ENCODE measurements around the gene TMEM44. TPM values are rescaled to one million over a fixed set of nuclear protein-coding genes. Genes with fewer than 3 reads are reported as not detected.

Gene TMEM44
- total RNA-seq, 1 experiment from 2014 or later: 13.7 TPM

DNA sequence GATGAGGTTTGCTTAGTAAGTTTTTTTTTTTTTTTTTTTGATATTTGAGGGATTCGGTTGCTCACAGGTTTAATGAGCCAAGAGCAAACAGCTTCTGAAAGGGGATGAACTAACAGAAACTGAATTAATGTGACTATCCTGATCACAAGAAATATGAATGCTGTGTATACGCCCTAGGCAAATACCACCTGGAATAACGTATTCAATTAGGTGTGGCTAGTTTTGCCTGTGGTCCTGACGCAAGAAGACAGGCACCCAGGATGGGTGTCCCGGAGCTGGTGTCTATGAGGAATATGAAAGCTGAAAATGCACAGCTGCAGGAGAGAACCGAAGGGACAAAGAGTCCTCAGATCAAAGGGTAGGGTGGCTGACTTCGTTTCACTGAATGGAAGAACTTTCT lies 24.2 kb upstream of the TMEM44 start:
- Mint-ChIP-seq H3K4me1 (peaks cover 9% of the 10 kb centered on the region), H3K27me3 (ENCODE audit: low read depth) (no peaks in the 10 kb centered on the region), H3K4me3 (no peak overlapping the region), H3K27ac (no peak overlapping the region), H3K9me3 (no peaks in the 10 kb centered on the region), H3K36me3 (peaks cover 55% of the 10 kb centered on the region)
- TF ChIP-seq, protein P1, sequence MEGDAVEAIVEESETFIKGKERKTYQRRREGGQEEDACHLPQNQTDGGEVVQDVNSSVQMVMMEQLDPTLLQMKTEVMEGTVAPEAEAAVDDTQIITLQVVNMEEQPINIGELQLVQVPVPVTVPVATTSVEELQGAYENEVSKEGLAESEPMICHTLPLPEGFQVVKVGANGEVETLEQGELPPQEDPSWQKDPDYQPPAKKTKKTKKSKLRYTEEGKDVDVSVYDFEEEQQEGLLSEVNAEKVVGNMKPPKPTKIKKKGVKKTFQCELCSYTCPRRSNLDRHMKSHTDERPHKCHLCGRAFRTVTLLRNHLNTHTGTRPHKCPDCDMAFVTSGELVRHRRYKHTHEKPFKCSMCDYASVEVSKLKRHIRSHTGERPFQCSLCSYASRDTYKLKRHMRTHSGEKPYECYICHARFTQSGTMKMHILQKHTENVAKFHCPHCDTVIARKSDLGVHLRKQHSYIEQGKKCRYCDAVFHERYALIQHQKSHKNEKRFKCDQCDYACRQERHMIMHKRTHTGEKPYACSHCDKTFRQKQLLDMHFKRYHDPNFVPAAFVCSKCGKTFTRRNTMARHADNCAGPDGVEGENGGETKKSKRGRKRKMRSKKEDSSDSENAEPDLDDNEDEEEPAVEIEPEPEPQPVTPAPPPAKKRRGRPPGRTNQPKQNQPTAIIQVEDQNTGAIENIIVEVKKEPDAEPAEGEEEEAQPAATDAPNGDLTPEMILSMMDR (IDR thresholded peaks at IDR 0.05): no peak
- no peak for TF ChIP-seq USF2 (CRISPR knock-in tag; IDR thresholded peaks at IDR 0.05)
- no peak for TF ChIP-seq ESRRA (CRISPR knock-in tag; IDR thresholded peaks at IDR 0.05; ENCODE audit: borderline replicate concordance)
- TF ChIP-seq FOXK1 (CRISPR knock-in tag; IDR thresholded peaks at IDR 0.05): no peak
- TF ChIP-seq, protein P2, sequence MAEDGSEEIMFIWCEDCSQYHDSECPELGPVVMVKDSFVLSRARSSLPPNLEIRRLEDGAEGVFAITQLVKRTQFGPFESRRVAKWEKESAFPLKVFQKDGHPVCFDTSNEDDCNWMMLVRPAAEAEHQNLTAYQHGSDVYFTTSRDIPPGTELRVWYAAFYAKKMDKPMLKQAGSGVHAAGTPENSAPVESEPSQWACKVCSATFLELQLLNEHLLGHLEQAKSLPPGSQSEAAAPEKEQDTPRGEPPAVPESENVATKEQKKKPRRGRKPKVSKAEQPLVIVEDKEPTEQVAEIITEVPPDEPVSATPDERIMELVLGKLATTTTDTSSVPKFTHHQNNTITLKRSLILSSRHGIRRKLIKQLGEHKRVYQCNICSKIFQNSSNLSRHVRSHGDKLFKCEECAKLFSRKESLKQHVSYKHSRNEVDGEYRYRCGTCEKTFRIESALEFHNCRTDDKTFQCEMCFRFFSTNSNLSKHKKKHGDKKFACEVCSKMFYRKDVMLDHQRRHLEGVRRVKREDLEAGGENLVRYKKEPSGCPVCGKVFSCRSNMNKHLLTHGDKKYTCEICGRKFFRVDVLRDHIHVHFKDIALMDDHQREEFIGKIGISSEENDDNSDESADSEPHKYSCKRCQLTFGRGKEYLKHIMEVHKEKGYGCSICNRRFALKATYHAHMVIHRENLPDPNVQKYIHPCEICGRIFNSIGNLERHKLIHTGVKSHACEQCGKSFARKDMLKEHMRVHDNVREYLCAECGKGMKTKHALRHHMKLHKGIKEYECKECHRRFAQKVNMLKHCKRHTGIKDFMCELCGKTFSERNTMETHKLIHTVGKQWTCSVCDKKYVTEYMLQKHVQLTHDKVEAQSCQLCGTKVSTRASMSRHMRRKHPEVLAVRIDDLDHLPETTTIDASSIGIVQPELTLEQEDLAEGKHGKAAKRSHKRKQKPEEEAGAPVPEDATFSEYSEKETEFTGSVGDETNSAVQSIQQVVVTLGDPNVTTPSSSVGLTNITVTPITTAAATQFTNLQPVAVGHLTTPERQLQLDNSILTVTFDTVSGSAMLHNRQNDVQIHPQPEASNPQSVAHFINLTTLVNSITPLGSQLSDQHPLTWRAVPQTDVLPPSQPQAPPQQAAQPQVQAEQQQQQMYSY (CRISPR knock-in tag; IDR thresholded peaks at IDR 0.05): no peak
- TF ChIP-seq ZNF219 (CRISPR knock-in tag; IDR thresholded peaks at IDR 0.05; ENCODE audit: borderline replicate concordance): no peak
- ATAC-seq (no peak), DNase-seq (ENCODE audit: low spot score) (no peak)
- CTCF ChIA-PET: interaction anchor here (1.0 kb wide), 1 partner anchor 36 kb away, joined by 3 read pairs; no protein-coding TSS in a partner anchor
- POLR2A ChIA-PET: no interaction called here

DNA sequence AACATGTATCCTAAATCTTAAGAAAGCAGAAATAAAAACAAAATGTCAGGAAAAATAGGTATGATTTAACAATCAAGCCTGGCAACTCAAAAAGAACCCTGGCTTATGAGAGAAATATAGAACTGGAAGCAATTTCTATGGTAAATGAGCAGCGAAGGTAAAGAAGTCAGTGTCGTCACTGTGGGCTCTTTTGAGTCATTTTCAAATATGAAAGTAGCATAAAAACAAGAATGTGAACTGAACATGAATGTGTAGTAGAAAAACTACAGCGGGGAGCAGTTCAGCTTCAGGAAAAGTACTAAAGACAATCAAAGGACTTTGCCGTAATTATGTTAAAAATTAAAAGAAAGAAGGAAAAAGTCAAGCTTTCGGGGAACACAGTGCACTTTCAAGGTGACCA lies 21.2 kb upstream of the TMEM44 start:
- ChIA-PET POLR2A (no interaction called here), CTCF (interaction anchor here (1.4 kb wide), 1 partner anchor 17 kb away, joined by 3 read pairs; the partner anchor contains the start of gene LSG1)
- Mint-ChIP-seq H3K36me3 (peaks cover 72% of the 10 kb centered on the region), H3K4me3 (no peak overlapping the region), H3K9me3 (no peaks in the 10 kb centered on the region), H3K27me3 (ENCODE audit: low read depth) (no peaks in the 10 kb centered on the region), H3K4me1 (peaks cover 9% of the 10 kb centered on the region), H3K27ac (peak overlapping the region; percentile 70)
- no peak for TF ChIP-seq MXD4 (CRISPR knock-in tag; IDR thresholded peaks at IDR 0.05; ENCODE audit: borderline replicate concordance)
- no peak for TF ChIP-seq NFYB (CRISPR knock-in tag; conservative IDR thresholded peaks at IDR 0.05; ENCODE audit: low read depth)
- DNase-seq (ENCODE audit: low spot score) (no peak), ATAC-seq (no peak)

DNA sequence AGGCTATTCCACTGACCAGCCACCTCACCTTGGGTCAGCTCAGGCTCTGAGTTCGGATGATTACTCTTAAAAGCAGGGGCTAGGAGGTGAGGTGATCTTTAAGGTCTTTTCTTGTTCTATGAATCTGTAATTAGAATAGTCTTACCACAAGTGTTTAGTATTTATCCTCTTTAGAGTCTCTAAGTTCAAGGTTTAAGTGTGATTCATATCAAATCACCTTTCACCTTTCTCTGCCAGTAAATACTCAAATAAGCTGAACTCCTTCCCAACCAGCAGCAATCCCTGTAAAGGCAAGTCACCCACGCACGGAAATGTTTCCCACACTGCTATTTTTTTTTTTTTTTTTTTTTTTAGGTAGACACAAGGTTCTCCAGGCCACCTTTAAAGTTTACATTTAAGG lies 14.5 kb upstream of the TMEM44 start:
- Mint-ChIP-seq H3K4me3 (no peak overlapping the region), H3K9me3 (no peaks in the 10 kb centered on the region), H3K36me3 (peaks cover 69% of the 10 kb centered on the region), H3K27ac (no peak overlapping the region), H3K27me3 (ENCODE audit: low read depth) (no peaks in the 10 kb centered on the region), H3K4me1 (no peaks in the 10 kb centered on the region)
- DNase-seq (ENCODE audit: low spot score) (no peak), ATAC-seq (no peak)
- CTCF ChIA-PET: no interaction called here
- POLR2A ChIA-PET: no interaction called here
- TF ChIP-seq CBFB (CRISPR knock-in tag; IDR thresholded peaks at IDR 0.05; ENCODE audit: low read depth) (no peak), RORB (CRISPR knock-in tag; IDR thresholded peaks at IDR 0.05) (no peak), ZNF416 (CRISPR knock-in tag; IDR thresholded peaks at IDR 0.05) (no peak), IRF1 (CRISPR knock-in tag; IDR thresholded peaks at IDR 0.05) (no peak), ZNF232 (CRISPR knock-in tag; IDR thresholded peaks at IDR 0.05) (no peak), USF2 (CRISPR knock-in tag; IDR thresholded peaks at IDR 0.05) (no peak), SMAD3 (CRISPR knock-in tag; IDR thresholded peaks at IDR 0.05; ENCODE audit: borderline replicate concordance) (no peak), HMGXB4 (CRISPR knock-in tag; IDR thresholded peaks at IDR 0.05) (no peak), ZNF219 (CRISPR knock-in tag; IDR thresholded peaks at IDR 0.05; ENCODE audit: borderline replicate concordance) (no peak)
- TF ChIP-seq, protein P3, sequence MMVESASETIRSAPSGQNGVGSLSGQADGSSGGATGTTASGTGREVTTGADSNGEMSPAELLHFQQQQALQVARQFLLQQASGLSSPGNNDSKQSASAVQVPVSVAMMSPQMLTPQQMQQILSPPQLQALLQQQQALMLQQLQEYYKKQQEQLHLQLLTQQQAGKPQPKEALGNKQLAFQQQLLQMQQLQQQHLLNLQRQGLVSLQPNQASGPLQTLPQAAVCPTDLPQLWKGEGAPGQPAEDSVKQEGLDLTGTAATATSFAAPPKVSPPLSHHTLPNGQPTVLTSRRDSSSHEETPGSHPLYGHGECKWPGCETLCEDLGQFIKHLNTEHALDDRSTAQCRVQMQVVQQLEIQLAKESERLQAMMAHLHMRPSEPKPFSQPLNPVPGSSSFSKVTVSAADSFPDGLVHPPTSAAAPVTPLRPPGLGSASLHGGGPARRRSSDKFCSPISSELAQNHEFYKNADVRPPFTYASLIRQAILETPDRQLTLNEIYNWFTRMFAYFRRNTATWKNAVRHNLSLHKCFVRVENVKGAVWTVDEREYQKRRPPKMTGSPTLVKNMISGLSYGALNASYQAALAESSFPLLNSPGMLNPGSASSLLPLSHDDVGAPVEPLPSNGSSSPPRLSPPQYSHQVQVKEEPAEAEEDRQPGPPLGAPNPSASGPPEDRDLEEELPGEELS (CRISPR knock-in tag; IDR thresholded peaks at IDR 0.05): no peak
- TF ChIP-seq, protein P4, sequence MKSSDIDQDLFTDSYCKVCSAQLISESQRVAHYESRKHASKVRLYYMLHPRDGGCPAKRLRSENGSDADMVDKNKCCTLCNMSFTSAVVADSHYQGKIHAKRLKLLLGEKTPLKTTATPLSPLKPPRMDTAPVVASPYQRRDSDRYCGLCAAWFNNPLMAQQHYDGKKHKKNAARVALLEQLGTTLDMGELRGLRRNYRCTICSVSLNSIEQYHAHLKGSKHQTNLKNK (CRISPR knock-in tag; IDR thresholded peaks at IDR 0.05): no peak

All from WTC11 (cell line).